ENCODE data around the gene NSUN6.
"Not testable (repeated sequence)": the region's sequence is repeated elsewhere in the genome, so short reads cannot be mapped to it uniquely, and the experiment has no call there.

The NSUN6 gene

GRCh38 chr10:18607503-18608378 lies 43.6 kb downstream of the NSUN6 start:
- DNase-seq: peak; percentile 54 to 90

- no peak for DNase-seq
Observed at GRCh38 chr10:18606051-18606695, 45.2 kb downstream of the NSUN6 start.

- DNase-seq: no peak
Observed at GRCh38 chr10:18601321-18601720, 50.1 kb downstream of the NSUN6 start.

- DNase-seq: no peak
Observed at GRCh38 chr10:18599392-18599791, 52.0 kb downstream of the NSUN6 start.

GRCh38 chr10:18594574-18595156 lies 56.7 kb downstream of the NSUN6 start:
- no peak for DNase-seq

- peak in 1 of 2 experiments; percentile 24 for DNase-seq
Observed at GRCh38 chr10:18591141-18591540, 60.2 kb downstream of the NSUN6 start.

GRCh38 chr10:18586637-18587036 lies 64.8 kb downstream of the NSUN6 start:
- not testable (repeated sequence) for DNase-seq

GRCh38 chr10:18583575-18584270 lies 67.7 kb downstream of the NSUN6 start:
- no peak for DNase-seq

GRCh38 chr10:18582803-18583202 lies 68.6 kb downstream of the NSUN6 start:
- no peak for DNase-seq

- DNase-seq: no peak
Observed at GRCh38 chr10:18577823-18578685, 73.3 kb downstream of the NSUN6 start.

- no peak for DNase-seq
Observed at GRCh38 chr10:18576586-18576985, 74.8 kb downstream of the NSUN6 start.

- DNase-seq: no peak
Observed at GRCh38 chr10:18572959-18573561, 78.3 kb downstream of the NSUN6 start.

GRCh38 chr10:18571780-18572179 lies 79.6 kb downstream of the NSUN6 start:
- no peak for DNase-seq

- DNase-seq: no peak
Observed at GRCh38 chr10:18571076-18571475, 80.3 kb downstream of the NSUN6 start.

GRCh38 chr10:18570386-18570785 lies 81.0 kb downstream of the NSUN6 start:
- not testable (repeated sequence) for DNase-seq

- no peak for DNase-seq
Observed at GRCh38 chr10:18567343-18567856, 84.0 kb downstream of the NSUN6 start.

- DNase-seq: no peak
Observed at GRCh38 chr10:18566177-18566576, 85.2 kb downstream of the NSUN6 start.

GRCh38 chr10:18565006-18565405 lies 86.4 kb downstream of the NSUN6 start:
- no peak for DNase-seq

- no peak for DNase-seq
Observed at GRCh38 chr10:18563003-18563726, 88.2 kb downstream of the NSUN6 start.

GRCh38 chr10:18561861-18562551 lies 89.4 kb downstream of the NSUN6 start:
- no peak for DNase-seq
